Measurements from ENCODE around the gene ESR1.

DNA sequence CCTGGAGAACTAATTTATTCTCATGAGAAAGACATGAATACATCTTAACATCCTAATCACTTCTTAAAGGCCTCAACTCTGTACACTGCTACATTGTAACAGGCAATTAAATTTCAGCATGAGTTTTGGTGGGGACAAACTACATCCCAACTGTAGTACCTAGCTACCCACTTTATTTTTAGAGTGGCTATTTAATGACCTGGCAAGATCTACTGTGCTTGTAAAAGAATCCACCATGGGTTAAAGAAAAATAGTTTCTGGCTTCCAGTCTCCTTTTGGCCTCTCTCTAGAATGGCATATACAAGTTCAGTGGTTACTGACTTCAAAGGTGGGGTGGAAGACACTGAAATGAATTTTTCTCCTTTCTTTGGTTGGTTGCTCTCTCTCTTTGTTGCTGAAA, 193.9 kb downstream of the ESR1 start:
- TF ChIP-seq YY1 (IDR thresholded peaks at IDR 0.05; ENCODE audit: insufficient read depth, insufficient read length) (no peak), ZNF274 (IDR thresholded peaks at IDR 0.05; ENCODE audit: low read depth, low read length) (no peak)
